GM15510 (cell line): ENCODE measurements around the gene ALDH16A1.

Experiments
- POLR2A ChIP-seq: IDR thresholded peaks from 3 replicates; pipeline ENCODE4 v1.6.1; 2011; ENCODE audit warnings: borderline replicate concordance; ENCODE audit not compliant: insufficient read length; ENCODE audit errors: extremely low read depth

Gene ALDH16A1

GRCh38 chr19:49499030-49499670 is 46.1 kb downstream of the ALDH16A1 start:
- no peak for TF ChIP-seq POLR2A

- no peak for TF ChIP-seq POLR2A
Observed at GRCh38 chr19:49502866-49503581, 50.0 kb downstream of the ALDH16A1 start.

- TF ChIP-seq POLR2A, result no peak
Observed at GRCh38 chr19:49503582-49503962, 50.5 kb downstream of the ALDH16A1 start.

GRCh38 chr19:49506575-49507105 is 53.6 kb downstream of the ALDH16A1 start:
- no peak for TF ChIP-seq POLR2A

DNA sequence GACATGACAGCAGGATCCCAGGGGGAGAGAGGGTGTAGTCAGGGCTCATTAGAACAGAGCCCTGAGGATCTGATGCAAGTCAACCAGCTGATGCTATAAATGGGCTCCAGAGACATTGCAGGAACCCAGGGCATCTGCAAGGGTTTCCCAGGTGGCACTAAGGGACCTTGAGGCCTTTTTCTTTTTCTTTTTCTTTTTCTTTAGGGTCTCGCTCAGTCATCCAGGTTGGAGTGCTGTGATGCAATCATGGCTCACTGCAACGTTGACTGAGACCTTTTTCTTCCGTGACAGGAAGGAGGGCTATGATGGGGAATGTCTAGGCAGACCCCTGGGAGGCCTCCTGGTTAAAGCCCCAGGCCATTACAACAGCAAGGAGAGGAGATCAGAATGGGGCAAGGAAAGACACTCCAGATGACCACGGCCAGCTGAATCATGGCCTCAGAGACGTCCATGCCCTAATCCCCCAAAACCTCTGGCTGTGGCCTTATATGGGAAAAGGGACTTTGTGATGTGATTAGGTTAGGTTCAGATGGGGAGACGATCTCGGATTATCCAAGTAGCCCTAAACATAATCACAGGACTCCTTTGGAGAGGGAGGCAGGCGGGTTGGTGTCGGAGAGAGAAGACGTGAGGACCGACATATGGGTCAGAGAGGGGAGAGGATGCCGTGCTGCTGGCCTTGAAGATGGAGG is 54.9 kb downstream of the ALDH16A1 start:
- no peak for TF ChIP-seq POLR2A

- no peak for TF ChIP-seq POLR2A
Observed at GRCh38 chr19:49512970-49513745, 60.1 kb downstream of the ALDH16A1 start.

GRCh38 chr19:49513746-49514118 is 60.7 kb downstream of the ALDH16A1 start:
- TF ChIP-seq POLR2A, result no peak

DNA sequence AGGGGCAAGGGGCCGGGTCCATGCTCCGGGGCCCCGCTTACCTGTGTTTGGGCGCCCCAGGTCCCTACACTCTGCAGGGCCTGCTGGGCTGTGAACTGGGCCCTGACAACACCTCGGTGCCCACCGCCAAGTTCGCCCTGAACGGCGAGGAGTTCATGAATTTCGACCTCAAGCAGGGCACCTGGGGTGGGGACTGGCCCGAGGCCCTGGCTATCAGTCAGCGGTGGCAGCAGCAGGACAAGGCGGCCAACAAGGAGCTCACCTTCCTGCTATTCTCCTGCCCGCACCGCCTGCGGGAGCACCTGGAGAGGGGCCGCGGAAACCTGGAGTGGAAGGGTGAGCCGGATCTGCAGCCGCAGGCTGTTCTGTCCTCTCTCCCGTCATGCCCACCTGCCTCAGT is 61.1 kb downstream of the ALDH16A1 start:
- TF ChIP-seq POLR2A, result no peak

GRCh38 chr19:49515767-49516166 is 62.7 kb downstream of the ALDH16A1 start:
- no peak for TF ChIP-seq POLR2A

- TF ChIP-seq POLR2A, result no peak
Observed at GRCh38 chr19:49518033-49518432, 65.0 kb downstream of the ALDH16A1 start.
